IMR-90 (cell line): Measurements from ENCODE around the gene OR51E1.

Experiments used
- CEBPB ChIP-seq: IDR thresholded peaks from 2 replicates; pipeline ENCODE4 v1.6.1; 2012; ENCODE audit warnings: low read depth, low read length, improper control_type of control experiment
- CTCF ChIP-seq: conservative IDR thresholded peaks from 2 replicates; pipeline ENCODE4 v1.5.1; 2012; ENCODE audit warnings: mild to moderate bottlenecking, low read depth, low read length, improper control_type of control experiment
- ELK1 ChIP-seq: fragments of 150-350 bp; IDR thresholded peaks from 2 replicates; pipeline ENCODE4 v1.6.1; 2016; ENCODE audit warnings: low read depth, mild to moderate bottlenecking, low read length, moderate library complexity, borderline replicate concordance
- MAZ ChIP-seq: IDR thresholded peaks from 2 replicates; pipeline ENCODE4 v1.6.1; 2012; ENCODE audit warnings: low read depth, mild to moderate bottlenecking, low read length, improper control_type of control experiment, moderate library complexity, borderline replicate concordance
- MXI1 ChIP-seq: IDR thresholded peaks from 2 replicates; pipeline ENCODE4 v1.6.1; 2012; ENCODE audit warnings: low read depth, mild to moderate bottlenecking, low read length, moderate library complexity, borderline replicate concordance
- NFE2L2 ChIP-seq: fragments of 150-350 bp; IDR thresholded peaks from 2 replicates; pipeline ENCODE4 v1.6.1; 2016; ENCODE audit warnings: low read depth, mild to moderate bottlenecking, low read length
- POLR2A ChIP-seq: IDR thresholded peaks from 2 replicates; pipeline ENCODE4 v1.6.1; 2012; ENCODE audit warnings: mild to moderate bottlenecking, low read depth, low read length
- RCOR1 ChIP-seq: IDR thresholded peaks from 2 replicates; pipeline ENCODE4 v1.6.1; 2012; ENCODE audit warnings: mild to moderate bottlenecking, low read length, improper control_type of control experiment; ENCODE audit not compliant: insufficient replicate concordance
- SMC3 ChIP-seq: fragments of 150-350 bp; IDR thresholded peaks from 2 replicates; pipeline ENCODE4 v1.6.1; 2016; ENCODE audit warnings: low read depth, mild to moderate bottlenecking, antibody characterized with exemption, low read length, moderate library complexity

- TF ChIP-seq CTCF (no peak), POLR2A (no peak), CEBPB (no peak), NFE2L2 (no peak), SMC3 (no peak), ELK1 (no peak), MAZ (no peak), RCOR1 (no peak), MXI1 (no peak)
Measured at GRCh38 chr11:4680341-4680740, 36.6 kb downstream of the OR51E1 start.
